HepG2 (cell line): ENCODE measurements around the gene RTEL1. TPM values are rescaled to one million over a fixed set of nuclear protein-coding genes. Genes with fewer than 3 reads are reported as not detected.

Experiments used
- ARID5B ChIP-seq: IDR thresholded peaks from 2 replicates; pipeline ENCODE4 v1.4.0; 2020; ENCODE audit warnings: mild to moderate bottlenecking, missing genetic modification reagents
- E2F5 ChIP-seq: sonication (generic); formaldehyde crosslinking; conservative IDR thresholded peaks from 2 replicates; pipeline ENCODE4 v1.4.0; 2020; ENCODE audit warnings: missing genetic modification reagents
- ELF3 ChIP-seq: IDR thresholded peaks from 2 replicates; pipeline ENCODE4 v1.6.1; 2016; ENCODE audit warnings: missing genetic modification reagents, missing compliant biosample characterization
- FOSL2 ChIP-seq: sonication (generic); formaldehyde crosslinking; IDR thresholded peaks from 2 replicates; pipeline ENCODE4 v1.4.0; 2020; ENCODE audit warnings: missing genetic modification reagents
- MATR3 ChIP-seq: sonication (generic); formaldehyde crosslinking; IDR thresholded peaks from 2 replicates; pipeline ENCODE4 v1.4.0; 2020; ENCODE audit warnings: missing genetic modification reagents
- PHF5A ChIP-seq: IDR thresholded peaks from one replicate; pipeline ENCODE4 v1.6.1; 2018; ENCODE audit warnings: low read depth, missing genetic modification reagents; ENCODE audit not compliant: unreplicated experiment
- SMARCC2 ChIP-seq: fragments of 450-650 bp; IDR thresholded peaks from 2 replicates; pipeline ENCODE4 v1.6.1; 2017; ENCODE audit warnings: antibody characterized with exemption, mild to moderate bottlenecking
- SNRNP70 ChIP-seq: fragments of 200-400 bp; formaldehyde crosslinking; IDR thresholded peaks from 2 replicates; pipeline ENCODE4 v1.6.1; 2017; ENCODE audit warnings: mild to moderate bottlenecking, low read depth, low read length, moderate library complexity
- ZBTB34 ChIP-seq: sonication (generic); formaldehyde crosslinking; IDR thresholded peaks from 2 replicates; pipeline ENCODE4 v1.8.0; 2022; ENCODE audit warnings: mild to moderate bottlenecking, missing genetic modification reagents
- ZBTB4 ChIP-seq: sonication (generic); formaldehyde crosslinking; IDR thresholded peaks from 2 replicates; pipeline ENCODE4 v1.4.0; 2020; ENCODE audit warnings: missing genetic modification reagents, mild to moderate bottlenecking, borderline replicate concordance
- ZNF18 ChIP-seq: sonication (generic); formaldehyde crosslinking; IDR thresholded peaks from 2 replicates; pipeline ENCODE4 v1.8.0; 2022; ENCODE audit warnings: mild to moderate bottlenecking, missing genetic modification reagents; ENCODE audit not compliant: insufficient replicate concordance
- ZNF503 ChIP-seq: sonication (generic); formaldehyde crosslinking; IDR thresholded peaks from 2 replicates; pipeline ENCODE4 v1.4.0; 2020; ENCODE audit warnings: missing genetic modification reagents
- ZNF598 ChIP-seq: sonication (generic); formaldehyde crosslinking; IDR thresholded peaks from 2 replicates; pipeline ENCODE4 v1.5.1; 2020; ENCODE audit warnings: mild to moderate bottlenecking, missing genetic modification reagents, borderline replicate concordance
- ZNF761 ChIP-seq: sonication (generic); formaldehyde crosslinking; conservative IDR thresholded peaks from 2 replicates; pipeline ENCODE4 v1.4.0; 2020; ENCODE audit warnings: mild to moderate bottlenecking, missing genetic modification reagents
- ZNF772 ChIP-seq: sonication (generic); formaldehyde crosslinking; IDR thresholded peaks from 2 replicates; pipeline ENCODE4 v1.5.0; 2020; ENCODE audit warnings: mild to moderate bottlenecking, missing genetic modification reagents
- polyA plus RNA-seq, 8 experiments: library from polyadenylated mRNA; depleted of rRNA in 3 of 8; stranded (reverse) in 7 of 8; unstranded in 1 of 8; fragments of >200 nt; fragmentation: Illumina TruSeq in 4 of 8; extraction: Trizol in 4 of 8; gene quantifications; 2 replicates each; pipeline versions ENCODE4 v1.2.1 to v1.2.3, GENCODE V29; 2011 to 2016; ENCODE audit warnings: low read depth in 4 of 8, missing spikeins in 1 of 8, mixed read lengths in 1 of 8; ENCODE audit not compliant: insufficient read depth in 1 of 8
- total RNA-seq, 5 experiments: library from RNA; depleted of rRNA; stranded (reverse); fragments of >200 nt; fragmentation: Illumina TruSeq; extraction: Trizol; gene quantifications; 2 replicates each; pipeline ENCODE4 v1.2.3, GENCODE V29; 2016; ENCODE audit warnings: low read depth in 1 of 5

Gene RTEL1
- total and polyA plus RNA-seq, 2 of the 13 experiments (the other 11 are each of a cell fraction or from before 2014, with no cell fraction given) = 21.8 to 36.4 TPM

- peak; percentile 17 for TF ChIP-seq E2F5 (CRISPR knock-in tag)
- peak; percentile 70 for TF ChIP-seq PHF5A (CRISPR knock-in tag)
- TF ChIP-seq SNRNP70 = no peak
- peak; percentile 69; the same call in 1 of the 2 replicates for TF ChIP-seq ZBTB34 (CRISPR knock-in tag)
- TF ChIP-seq ZNF598 (CRISPR knock-in tag) = peak; percentile 80; the same call in 1 of the 2 replicates
- TF ChIP-seq MATR3 (CRISPR knock-in tag) = 0 out of 2 replicates have a peak, but pooled peaks have one; percentile 95
- TF ChIP-seq ARID5B (CRISPR knock-in tag) = peak; percentile 56; the same call in 1 of the 2 replicates
- TF ChIP-seq ZNF761 (CRISPR knock-in tag) = peak; percentile 66; the same call in 1 of the 2 replicates
- TF ChIP-seq SMARCC2 = no peak
- TF ChIP-seq ELF3 = no peak
- peak; percentile 60 for TF ChIP-seq FOSL2 (CRISPR knock-in tag)
- TF ChIP-seq ZNF18 (CRISPR knock-in tag) = no peak
- TF ChIP-seq ZNF772 = peak; percentile 90
- peak; percentile 85 for TF ChIP-seq ZBTB4
- peak; percentile 66; the same call in 1 of the 2 replicates for TF ChIP-seq ZNF503
These were observed 30.9 kb upstream of the RTEL1 start (continued) for GRCh38 chr20:63627129-63627750.
